ENCODE results near the gene FAM241A. TPM values are rescaled to one million over a fixed set of nuclear protein-coding genes. Genes with fewer than 3 reads are reported as not detected.

The FAM241A gene
- total RNA-seq, 2 donors from 2014 or later = 0.13 to 0.18 TPM

- Histone ChIP-seq H3K27ac (ENCODE audit: low read depth, low read length) (no peak overlapping the region), H3K9ac (ENCODE audit: extremely low read depth, low read length, poor library complexity, severe bottlenecking) (no peak overlapping the region), H3K9me3 (ENCODE audit: control insufficient read depth, low read length) (no peaks in the 10 kb centered on the region), H3K4me1 (ENCODE audit: control insufficient read depth, insufficient read depth, low read length) (no peaks in the 10 kb centered on the region), H3K4me3 (ENCODE audit: low read length) (no peak overlapping the region), H3K27me3 (ENCODE audit: control insufficient read depth, insufficient read depth, low read length, poor library complexity, severe bottlenecking) (no peaks in the 10 kb centered on the region), H3K36me3 (ENCODE audit: control insufficient read depth, insufficient read depth, low read length) (no peaks in the 10 kb centered on the region)
- Mint-ChIP-seq H3K27me3 (ENCODE audit: insufficient read depth) (no peaks in the 10 kb centered on the region), H3K36me3 (ENCODE audit: low read depth) (no peaks in the 10 kb centered on the region), H3K9me3 (no peaks in the 10 kb centered on the region), H3K4me1 (peaks cover 1% of the 10 kb centered on the region), H3K27ac (no peak overlapping the region), H3K4me3 (no peak overlapping the region)
- TF ChIP-seq CTCF (conservative IDR thresholded peaks at IDR 0.05) = peak; percentile 62
- 83% methylated on average over 2 of the region's 2 CpGs; no CpG with 5 or more reads in 1 of the 2 experiments for WGBS, 2 experiments (ENCODE audit: insufficient coverage in 1 of 2, insufficient read length in 1 of 2)
- no peak for DNase-seq
These were observed 44.5 kb downstream of the FAM241A start for GRCh38 chr4:112189754-112190153.

- H3K4me1 Mint-ChIP-seq = peaks cover 1% of the 10 kb centered on the region
- Histone ChIP-seq H3K4me3 (ENCODE audit: low read length) (no peak overlapping the region), H3K9me3 (ENCODE audit: control insufficient read depth, low read length) (no peaks in the 10 kb centered on the region), H3K36me3 (ENCODE audit: control insufficient read depth, insufficient read depth, low read length) (no peaks in the 10 kb centered on the region), H3K27ac (ENCODE audit: low read depth, low read length) (no peak overlapping the region), H3K4me1 (ENCODE audit: control insufficient read depth, insufficient read depth, low read length) (no peaks in the 10 kb centered on the region), H3K9ac (ENCODE audit: extremely low read depth, low read length, poor library complexity, severe bottlenecking) (no peak overlapping the region), H3K27me3 (ENCODE audit: control insufficient read depth, insufficient read depth, low read length, poor library complexity, severe bottlenecking) (no peaks in the 10 kb centered on the region)
- H3K27me3 Mint-ChIP-seq (ENCODE audit: insufficient read depth) = no peaks in the 10 kb centered on the region
- no peaks in the 10 kb centered on the region for H3K36me3 Mint-ChIP-seq (ENCODE audit: low read depth)
- H3K4me3 Mint-ChIP-seq = no peak overlapping the region
- H3K9me3 Mint-ChIP-seq = no peaks in the 10 kb centered on the region
- no peak for DNase-seq
- TF ChIP-seq CTCF (conservative IDR thresholded peaks at IDR 0.05) = no peak
- WGBS, 2 experiments (ENCODE audit: insufficient coverage in 1 of 2, insufficient read length in 1 of 2) = 92 to 99% methylated on average over 6 to 7 of the region's 8 CpGs
- no peak overlapping the region for H3K27ac Mint-ChIP-seq
These were observed 45.4 kb downstream of the FAM241A start for GRCh38 chr4:112190684-112191083.

- DNase-seq = no peak
These were observed 51.2 kb downstream of the FAM241A start for GRCh38 chr4:112196461-112196860.

More at GRCh38 chr4:112196461-112196860, 51.2 kb downstream of the FAM241A start:
- Histone ChIP-seq H3K9ac (ENCODE audit: extremely low read depth, low read length, poor library complexity, severe bottlenecking) (no peak overlapping the region), H3K9me3 (ENCODE audit: control insufficient read depth, low read length) (no peaks in the 10 kb centered on the region), H3K4me1 (ENCODE audit: control insufficient read depth, insufficient read depth, low read length) (no peaks in the 10 kb centered on the region), H3K27ac (ENCODE audit: low read depth, low read length) (no peak overlapping the region), H3K4me3 (ENCODE audit: low read length) (no peak overlapping the region), H3K27me3 (ENCODE audit: control insufficient read depth, insufficient read depth, low read length, poor library complexity, severe bottlenecking) (no peaks in the 10 kb centered on the region), H3K36me3 (ENCODE audit: control insufficient read depth, insufficient read depth, low read length) (no peaks in the 10 kb centered on the region)
- H3K4me3 Mint-ChIP-seq = no peak overlapping the region
- H3K4me1 Mint-ChIP-seq = peaks cover 2% of the 10 kb centered on the region
- no peaks in the 10 kb centered on the region for H3K9me3 Mint-ChIP-seq
- H3K36me3 Mint-ChIP-seq (ENCODE audit: low read depth) = no peaks in the 10 kb centered on the region
- no peak overlapping the region for H3K27ac Mint-ChIP-seq
- 80 to 86% methylated on average over 1 of the region's 1 CpG for WGBS, 2 experiments (ENCODE audit: insufficient coverage in 1 of 2, insufficient read length in 1 of 2)
- no peak for TF ChIP-seq CTCF (conservative IDR thresholded peaks at IDR 0.05)
- no peaks in the 10 kb centered on the region for H3K27me3 Mint-ChIP-seq (ENCODE audit: insufficient read depth)

Data from endodermal cell (in vitro differentiated cells).